ENCODE data around the gene BAX.
A peak's percentile ranks its signal among the peaks of the same experiment; 100 is the strongest.

GRCh38 chr19:48993175-48994034 is 38.7 kb downstream of the BAX start, which contains the start of the genes GYS1 and RUVBL2:
- TF ChIP-seq SUZ12 (IDR thresholded peaks at IDR 0.05; ENCODE audit: extremely low read depth, insufficient read depth, insufficient read length): no peak
- TF ChIP-seq YY1 (IDR thresholded peaks at IDR 0.05; ENCODE audit: insufficient read depth, insufficient read length): peak; percentile 48
